Measurements from ENCODE around the gene CAPS2.

Gene CAPS2

GRCh38 chr12:75302781-75303180, 27.3 kb downstream of the CAPS2 start:
- no peak for DNase-seq

- no peak for DNase-seq
Observed at GRCh38 chr12:75302225-75302624, 27.9 kb downstream of the CAPS2 start.

- no peak for DNase-seq
Observed at GRCh38 chr12:75294797-75295196, 35.3 kb downstream of the CAPS2 start.

- no peak for DNase-seq
Observed at GRCh38 chr12:75294336-75294735, 35.8 kb downstream of the CAPS2 start.

- no peak for DNase-seq
Observed at GRCh38 chr12:75291014-75291413, 39.1 kb downstream of the CAPS2 start.

GRCh38 chr12:75289753-75290152, 40.4 kb downstream of the CAPS2 start:
- no peak for DNase-seq

GRCh38 chr12:75288860-75289259, 41.3 kb downstream of the CAPS2 start:
- no peak for DNase-seq

GRCh38 chr12:75275702-75276101, 54.4 kb downstream of the CAPS2 start:
- no peak for DNase-seq

- no peak for DNase-seq
Observed at GRCh38 chr12:75271576-75271975, 58.5 kb downstream of the CAPS2 start.

- DNase-seq: no peak
Observed at GRCh38 chr12:75270157-75270556, 60.0 kb downstream of the CAPS2 start.

- no peak for DNase-seq
Observed at GRCh38 chr12:75269209-75269608, 60.9 kb downstream of the CAPS2 start.

- DNase-seq: no peak
Observed at GRCh38 chr12:75260316-75260715, 69.8 kb downstream of the CAPS2 start.

GRCh38 chr12:75259143-75259542, 71.0 kb downstream of the CAPS2 start:
- no peak for DNase-seq

- DNase-seq: no peak
Observed at GRCh38 chr12:75257510-75257909, 72.6 kb downstream of the CAPS2 start.

GRCh38 chr12:75245108-75245507, 85.0 kb downstream of the CAPS2 start:
- no peak for DNase-seq

- DNase-seq: no peak
Observed at GRCh38 chr12:75239987-75240386, 90.1 kb downstream of the CAPS2 start.

GRCh38 chr12:75236206-75236605, 93.9 kb downstream of the CAPS2 start:
- no peak for DNase-seq

GRCh38 chr12:75227132-75227531, 103.0 kb downstream of the CAPS2 start:
- no peak for DNase-seq

Data from cortex of kidney (tissue), 1 donor.